A549 (cell line): ENCODE data around the gene PLD6. TPM values are rescaled to one million over a fixed set of nuclear protein-coding genes. Genes with fewer than 3 reads are reported as not detected.

Experiments
- ATAC-seq, 2 experiments: fragments of 200-7000 bp in 1 of 2; fragments of >200 bp in 1 of 2; cut with Nextera tagmentation in 1 of 2; cut with Tn5 transposase in 1 of 2; 3 replicates each; pipeline versions ENCODE4 v1.8.0 to v1.9.1; 2018 to 2020; ENCODE audit warnings: mild to moderate bottlenecking in 1 of 2, moderate library complexity in 1 of 2
- CTCF ChIA-PET: fragments of 300-600 bp; sonication (Branson Sonifier 250); formaldehyde crosslinking; extraction: SDS; loops from one replicate; lab custom pipeline; 2021; ENCODE audit warnings: antibody characterized with exemption, inconsistent platforms; lab: Yijun Ruan, JAX
- POLR2A ChIA-PET: fragments of 350-600 bp; formaldehyde crosslinking; extraction: SDS; loops from one replicate; lab custom pipeline; 2021; ENCODE audit warnings: antibody characterized with exemption, inconsistent platforms; lab: Yijun Ruan, JAX
- DNase-seq, 2 experiments: peaks; one replicate each; pipeline versions ENCODE4 v3.0.0 to v3.0.0-alpha.2; 2011 to 2016; ENCODE audit warnings: low read depth in 1 of 2, low spot score in 1 of 2
- FAIRE-seq: peaks from 2 replicates; lab custom pipeline; 2011; peaks lifted over from hg19 to GRCh38; lab: Jason Lieb, UNC
- H3K27ac ChIP-seq, 2 experiments: fragments of >200 bp; sonication (Bioruptor Twin); formaldehyde crosslinking; 3 replicates each; pipeline ENCODE4 v1.5.1; 2016 to 2017
- H3K4me1 ChIP-seq: fragments of >200 bp; sonication (Bioruptor Twin); formaldehyde crosslinking; 3 replicates; pipeline ENCODE4 v1.6.1; 2016
- H3K4me2 ChIP-seq: fragments of >200 bp; sonication (Bioruptor Twin); formaldehyde crosslinking; 3 replicates; pipeline ENCODE4 v1.6.1; 2016
- H3K4me3 ChIP-seq: fragments of >200 bp; sonication (Bioruptor Twin); formaldehyde crosslinking; 3 replicates; pipeline ENCODE4 v1.5.1; 2016
- H3K9me3 ChIP-seq: fragments of >200 bp; sonication (Bioruptor Twin); formaldehyde crosslinking; 3 replicates; pipeline ENCODE4 v1.6.1; 2016
- CBX2 ChIP-seq: fragments of 200-600 bp; sonication (generic); IDR thresholded peaks from 2 replicates; pipeline ENCODE4 v1.6.1; 2016; ENCODE audit warnings: low read depth, mild to moderate bottlenecking, borderline replicate concordance
- CHD2 ChIP-seq: fragments of 150-350 bp; IDR thresholded peaks from 2 replicates; pipeline ENCODE4 v1.6.1; 2014; ENCODE audit warnings: low read length; ENCODE audit not compliant: partially characterized antibody
- EHMT2 ChIP-seq: fragments of 200-600 bp; sonication (generic); IDR thresholded peaks from 2 replicates; pipeline ENCODE4 v1.6.1; 2016; ENCODE audit warnings: antibody characterized with exemption, low read depth, mild to moderate bottlenecking, moderate library complexity
- ESRRA ChIP-seq: fragments of 150-350 bp; IDR thresholded peaks from 2 replicates; pipeline ENCODE4 v1.6.1; 2014; ENCODE audit warnings: mild to moderate bottlenecking, low read length, borderline replicate concordance
- FOSL2 ChIP-seq, 2 experiments: fragments of 450-650 bp in 1 of 2; fragments of >200 bp in 1 of 2; sonication (Bioruptor Twin) in 1 of 2; formaldehyde crosslinking; IDR thresholded peaks; 2 replicates each; pipeline versions ENCODE4 v1.5.0 to v1.6.1; 2016 to 2020; ENCODE audit warnings: mild to moderate bottlenecking in 1 of 2, moderate library complexity in 1 of 2
- JUN ChIP-seq, 2 experiments: fragments of >200 bp; sonication (Bioruptor Twin); formaldehyde crosslinking; IDR thresholded peaks; 2 replicates in 1 of 2; 3 replicates in 1 of 2; pipeline ENCODE4 v1.6.1; 2016 to 2017
- JUNB ChIP-seq: fragments of >200 bp; sonication (Bioruptor Twin); formaldehyde crosslinking; IDR thresholded peaks from 2 replicates; pipeline ENCODE4 v1.6.1; 2016
- KDM5A ChIP-seq: fragments of 200-600 bp; sonication (generic); IDR thresholded peaks from 2 replicates; pipeline ENCODE4 v1.6.1; 2016; ENCODE audit warnings: antibody characterized with exemption, mild to moderate bottlenecking
- NR3C1 ChIP-seq: fragments of >200 bp; sonication (Bioruptor Twin); formaldehyde crosslinking; IDR thresholded peaks from 3 replicates; pipeline ENCODE4 v1.6.1; 2017
- POLR2A ChIP-seq: IDR thresholded peaks from 2 replicates; pipeline ENCODE4 v1.6.1; 2012; ENCODE audit warnings: mild to moderate bottlenecking, low read length
- POLR2AphosphoS2 ChIP-seq: conservative IDR thresholded peaks from 2 replicates; pipeline ENCODE4 v1.6.1; 2012; ENCODE audit warnings: low read length, improper control_type of control experiment, inconsistent platforms
- SMC3 ChIP-seq: fragments of >200 bp; sonication (Bioruptor Twin); formaldehyde crosslinking; IDR thresholded peaks from 3 replicates; pipeline ENCODE4 v1.6.1; 2018; ENCODE audit warnings: inconsistent platforms
- ZC3H11A ChIP-seq: fragments of 450-650 bp; IDR thresholded peaks from 2 replicates; pipeline ENCODE4 v1.6.1; 2014; ENCODE audit warnings: antibody characterized with exemption, mild to moderate bottlenecking
- ZNF302 ChIP-seq: fragments of 250-450 bp; sonication (Bioruptor Pico); IDR thresholded peaks from 2 replicates; pipeline ENCODE4 v1.9.0; 2021; ENCODE audit warnings: inconsistent platforms, mild to moderate bottlenecking, moderate library complexity
- WGBS: methylation state at CpG from one replicate; pipeline ENCODE4 v1.1.6; 2017; ENCODE audit errors: missing lambda C conversion rate; 5-methylcytosine and 5-hydroxymethylcytosine counted together
- polyA plus RNA-seq, 4 experiments: library from polyadenylated mRNA; depleted of rRNA in 3 of 4; stranded (reverse); fragments of >200 nt; fragmentation: RNase III in 1 of 4; extraction: RNeasy Plus Mini Kit Qiagen cat#74134 plus additional on column Dnase treatment in 1 of 4; gene quantifications; 2 replicates in 3 of 4; 3 replicates in 1 of 4; pipeline ENCODE4 v1.2.3, GENCODE V29; 2011 to 2017
- TF ChIP-seq, protein P1 (sequence below): fragments of 200-600 bp; sonication (generic); IDR thresholded peaks from 2 replicates; pipeline ENCODE4 v1.6.1; 2016; ENCODE audit warnings: antibody characterized with exemption, mild to moderate bottlenecking, moderate library complexity
- TF ChIP-seq, protein P2 (sequence below): fragments of 250-450 bp; sonication (Bioruptor Pico); IDR thresholded peaks from 2 replicates; pipeline ENCODE4 v1.5.0; 2021; ENCODE audit warnings: mild to moderate bottlenecking, moderate library complexity, borderline replicate concordance
- TF ChIP-seq, protein P3 (sequence below): fragments of >200 bp; sonication (Bioruptor Twin); formaldehyde crosslinking; IDR thresholded peaks from 3 replicates; pipeline ENCODE4 v1.5.1; 2016

Gene PLD6
- polyA plus RNA-seq, 2 of the 4 experiments (the other 2 are of a cell fraction): 5.6 to 5.7 TPM

DNA sequence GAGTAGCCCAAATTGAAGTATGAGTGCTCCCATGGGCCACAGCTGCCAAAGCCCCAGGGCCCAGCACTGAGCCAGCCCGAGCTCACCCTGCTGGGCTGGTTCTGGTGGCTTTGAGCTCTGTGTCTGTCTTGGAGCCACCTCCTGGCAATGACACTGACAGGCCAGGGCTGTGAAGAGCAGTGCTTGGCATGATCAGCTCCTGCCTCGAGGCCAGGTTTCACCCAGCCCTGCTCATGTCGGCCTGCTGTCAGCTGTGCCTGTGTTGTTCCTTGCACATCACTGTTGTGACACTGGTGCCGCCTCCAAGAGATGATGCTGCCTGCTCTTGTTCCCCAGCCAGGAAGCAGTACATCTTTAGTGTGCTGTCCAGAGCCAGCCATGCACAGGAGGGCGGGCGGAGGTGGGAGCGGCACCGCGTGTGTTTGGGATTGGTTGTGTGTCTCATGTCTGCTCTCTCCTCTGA lies 26.0 kb downstream of the PLD6 start (continued):
- TF ChIP-seq ZNF302 (CRISPR knock-in tag) (no peak), SMC3 (no peak), JUNB (no peak), POLR2AphosphoS2 (no peak)

DNA sequence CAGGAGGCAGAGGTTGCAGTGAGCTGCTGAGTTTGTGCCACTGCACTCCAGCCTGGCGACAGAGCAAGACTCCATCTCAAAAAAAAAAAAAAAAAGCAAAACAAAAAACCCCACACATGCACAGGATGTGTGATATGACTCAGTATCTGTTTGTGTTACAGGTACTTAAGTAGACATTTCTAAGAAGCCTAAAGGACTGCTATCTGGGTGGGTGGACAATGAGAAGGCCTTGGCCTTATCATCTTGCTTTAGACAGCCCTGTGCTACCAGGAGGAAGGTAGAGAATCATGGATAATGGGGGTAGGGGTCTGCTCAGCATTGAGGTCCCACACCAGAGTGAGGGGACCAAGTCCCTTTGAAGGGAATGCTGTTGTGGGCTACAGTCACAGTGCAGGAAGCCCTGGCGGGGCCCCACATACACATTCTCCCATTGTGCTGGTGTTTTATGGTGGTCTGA lies 26.7 kb downstream of the PLD6 start:
- CTCF ChIA-PET: interaction anchor here (1.5 kb wide), 1 partner anchor 12 kb away, joined by 4 read pairs; no protein-coding TSS in a partner anchor
- Histone ChIP-seq H3K27ac (no peak overlapping the region), H3K9me3 (no peaks in the 10 kb centered on the region), H3K4me1 (no peaks in the 10 kb centered on the region), H3K4me2 (no peak overlapping the region), H3K4me3 (no peak overlapping the region)
- FAIRE-seq (no peak), ATAC-seq (no peak), DNase-seq (no peak)
- 90% methylated on average over 2 of the region's 2 CpGs for WGBS
- POLR2A ChIA-PET: no interaction called here
- TF ChIP-seq EHMT2 (no peak), POLR2A (no peak), KDM5A (no peak), CHD2 (no peak), ESRRA (no peak), FOSL2 (IDR thresholded peaks at IDR 0.05) (no peak), FOSL2 (CRISPR knock-in tag; IDR thresholded peaks at IDR 0.05) (no peak), ZC3H11A (no peak), NR3C1 (no peak)
- TF ChIP-seq, protein P1, sequence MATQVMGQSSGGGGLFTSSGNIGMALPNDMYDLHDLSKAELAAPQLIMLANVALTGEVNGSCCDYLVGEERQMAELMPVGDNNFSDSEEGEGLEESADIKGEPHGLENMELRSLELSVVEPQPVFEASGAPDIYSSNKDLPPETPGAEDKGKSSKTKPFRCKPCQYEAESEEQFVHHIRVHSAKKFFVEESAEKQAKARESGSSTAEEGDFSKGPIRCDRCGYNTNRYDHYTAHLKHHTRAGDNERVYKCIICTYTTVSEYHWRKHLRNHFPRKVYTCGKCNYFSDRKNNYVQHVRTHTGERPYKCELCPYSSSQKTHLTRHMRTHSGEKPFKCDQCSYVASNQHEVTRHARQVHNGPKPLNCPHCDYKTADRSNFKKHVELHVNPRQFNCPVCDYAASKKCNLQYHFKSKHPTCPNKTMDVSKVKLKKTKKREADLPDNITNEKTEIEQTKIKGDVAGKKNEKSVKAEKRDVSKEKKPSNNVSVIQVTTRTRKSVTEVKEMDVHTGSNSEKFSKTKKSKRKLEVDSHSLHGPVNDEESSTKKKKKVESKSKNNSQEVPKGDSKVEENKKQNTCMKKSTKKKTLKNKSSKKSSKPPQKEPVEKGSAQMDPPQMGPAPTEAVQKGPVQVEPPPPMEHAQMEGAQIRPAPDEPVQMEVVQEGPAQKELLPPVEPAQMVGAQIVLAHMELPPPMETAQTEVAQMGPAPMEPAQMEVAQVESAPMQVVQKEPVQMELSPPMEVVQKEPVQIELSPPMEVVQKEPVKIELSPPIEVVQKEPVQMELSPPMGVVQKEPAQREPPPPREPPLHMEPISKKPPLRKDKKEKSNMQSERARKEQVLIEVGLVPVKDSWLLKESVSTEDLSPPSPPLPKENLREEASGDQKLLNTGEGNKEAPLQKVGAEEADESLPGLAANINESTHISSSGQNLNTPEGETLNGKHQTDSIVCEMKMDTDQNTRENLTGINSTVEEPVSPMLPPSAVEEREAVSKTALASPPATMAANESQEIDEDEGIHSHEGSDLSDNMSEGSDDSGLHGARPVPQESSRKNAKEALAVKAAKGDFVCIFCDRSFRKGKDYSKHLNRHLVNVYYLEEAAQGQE: no peak
- TF ChIP-seq, protein P2, sequence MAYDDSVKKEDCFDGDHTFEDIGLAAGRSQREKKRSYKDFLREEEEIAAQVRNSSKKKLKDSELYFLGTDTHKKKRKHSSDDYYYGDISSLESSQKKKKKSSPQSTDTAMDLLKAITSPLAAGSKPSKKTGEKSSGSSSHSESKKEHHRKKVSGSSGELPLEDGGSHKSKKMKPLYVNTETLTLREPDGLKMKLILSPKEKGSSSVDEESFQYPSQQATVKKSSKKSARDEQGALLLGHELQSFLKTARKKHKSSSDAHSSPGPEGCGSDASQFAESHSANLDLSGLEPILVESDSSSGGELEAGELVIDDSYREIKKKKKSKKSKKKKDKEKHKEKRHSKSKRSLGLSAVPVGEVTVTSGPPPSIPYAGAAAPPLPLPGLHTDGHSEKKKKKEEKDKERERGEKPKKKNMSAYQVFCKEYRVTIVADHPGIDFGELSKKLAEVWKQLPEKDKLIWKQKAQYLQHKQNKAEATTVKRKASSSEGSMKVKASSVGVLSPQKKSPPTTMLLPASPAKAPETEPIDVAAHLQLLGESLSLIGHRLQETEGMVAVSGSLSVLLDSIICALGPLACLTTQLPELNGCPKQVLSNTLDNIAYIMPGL (CRISPR knock-in tag): no peak

DNA sequence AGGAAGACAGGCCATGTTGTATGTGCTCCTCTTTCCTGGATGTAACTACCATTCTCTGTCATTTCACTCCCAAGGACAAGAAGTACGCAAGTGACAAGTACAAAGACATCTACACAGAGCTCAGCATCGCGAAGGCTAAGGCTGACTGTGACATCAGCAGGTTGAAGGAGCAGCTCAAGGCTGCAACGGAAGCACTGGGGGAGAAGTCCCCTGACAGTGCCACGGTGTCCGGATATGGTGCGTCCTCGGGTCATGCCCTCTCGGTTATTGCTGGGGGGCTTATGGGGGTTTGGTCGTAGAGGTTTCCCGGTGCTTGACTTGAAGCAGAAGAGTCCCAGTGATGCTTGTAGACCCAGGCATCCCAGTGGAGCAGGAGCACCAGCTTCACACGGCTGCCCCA lies 29.0 kb downstream of the PLD6 start:
- no peak overlapping the region for H3K27ac ChIP-seq
- CTCF ChIA-PET: interaction anchor here (4.8 to 4.9 kb wide), 2 partner anchors 13 to 35 kb away, joined by 19 to 23 read pairs; no protein-coding TSS in a partner anchor
- TF ChIP-seq ZC3H11A (no peak), CBX2 (no peak), JUN (IDR thresholded peaks at IDR 0.05) (no peak)
- TF ChIP-seq, protein P1: no peak
- TF ChIP-seq, protein P3, sequence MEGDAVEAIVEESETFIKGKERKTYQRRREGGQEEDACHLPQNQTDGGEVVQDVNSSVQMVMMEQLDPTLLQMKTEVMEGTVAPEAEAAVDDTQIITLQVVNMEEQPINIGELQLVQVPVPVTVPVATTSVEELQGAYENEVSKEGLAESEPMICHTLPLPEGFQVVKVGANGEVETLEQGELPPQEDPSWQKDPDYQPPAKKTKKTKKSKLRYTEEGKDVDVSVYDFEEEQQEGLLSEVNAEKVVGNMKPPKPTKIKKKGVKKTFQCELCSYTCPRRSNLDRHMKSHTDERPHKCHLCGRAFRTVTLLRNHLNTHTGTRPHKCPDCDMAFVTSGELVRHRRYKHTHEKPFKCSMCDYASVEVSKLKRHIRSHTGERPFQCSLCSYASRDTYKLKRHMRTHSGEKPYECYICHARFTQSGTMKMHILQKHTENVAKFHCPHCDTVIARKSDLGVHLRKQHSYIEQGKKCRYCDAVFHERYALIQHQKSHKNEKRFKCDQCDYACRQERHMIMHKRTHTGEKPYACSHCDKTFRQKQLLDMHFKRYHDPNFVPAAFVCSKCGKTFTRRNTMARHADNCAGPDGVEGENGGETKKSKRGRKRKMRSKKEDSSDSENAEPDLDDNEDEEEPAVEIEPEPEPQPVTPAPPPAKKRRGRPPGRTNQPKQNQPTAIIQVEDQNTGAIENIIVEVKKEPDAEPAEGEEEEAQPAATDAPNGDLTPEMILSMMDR: no peak
- TF ChIP-seq, all 56 proteins: peak for 0
- POLR2A ChIA-PET: interaction anchor here (0.7 kb wide), 1 partner anchor 154 kb away, joined by 4 read pairs; no protein-coding TSS in a partner anchor
- no peaks in the 10 kb centered on the region for H3K9me3 ChIP-seq
- ATAC-seq (no peak), DNase-seq (no peak), FAIRE-seq (no peak)
- no peak overlapping the region for H3K4me3 ChIP-seq
- WGBS: 96% methylated on average over 12 of the region's 12 CpGs
- H3K4me2 ChIP-seq: no peak overlapping the region
- no peaks in the 10 kb centered on the region for H3K4me1 ChIP-seq
